Gastroesophageal sphincter (tissue), 3 donors: Measurements from ENCODE around the gene IMP4.

Experiments used
- CTCF ChIP-seq, 4 experiments: fragments of 200-600 bp in 2 of 4; fragments of 450-650 bp in 2 of 4; sonication (generic) in 1 of 4; IDR thresholded peaks; one replicate each; pipeline ENCODE4 v1.5.1; 2017 to 2019; ENCODE audit warnings: antibody characterized with exemption in 4 of 4, mild to moderate bottlenecking in 2 of 4, moderate library complexity in 2 of 4
- POLR2A ChIP-seq, 2 donors: fragments of 450-650 bp; IDR thresholded peaks; one replicate each; pipeline ENCODE4 v1.6.1; 2017; ENCODE audit warnings: antibody characterized with exemption in 2 of 2, mild to moderate bottlenecking in 2 of 2, moderate library complexity in 1 of 2
- POLR2AphosphoS5 ChIP-seq: sonication (generic); formaldehyde crosslinking; IDR thresholded peaks from one replicate; pipeline ENCODE4 v1.6.1; 2017; ENCODE audit warnings: antibody characterized with exemption

GRCh38 chr2:130346741-130347066, 4.0 kb downstream of the IMP4 start:
- TF ChIP-seq CTCF (IDR thresholded peaks at IDR 0.05) (no peak), POLR2A (IDR thresholded peaks at IDR 0.05) (no peak), POLR2AphosphoS5 (no peak)
